ENCODE data around the gene MFGE8.

MFGE8 gene

DNA sequence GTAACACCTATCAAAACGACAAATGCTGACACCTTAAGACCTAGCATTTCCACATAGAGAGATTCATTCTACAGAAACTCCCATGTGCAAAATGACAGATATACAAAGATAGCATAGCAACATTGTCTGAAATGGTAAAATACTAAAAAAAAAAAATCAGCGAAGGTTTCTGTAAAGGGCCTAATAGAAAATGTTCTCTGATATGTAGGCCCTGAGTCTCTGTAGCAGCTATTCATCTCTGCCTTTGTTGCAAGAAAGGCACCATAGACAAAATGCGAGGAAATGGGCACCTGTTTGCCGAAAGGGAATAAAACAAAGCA lies 631 bp upstream of the MFGE8 start:
- no peak for DNase-seq (ENCODE audit: extremely low read depth, low read depth)
- peak overlapping the region; percentile 57 for H3K4me3 ChIP-seq (replicated peaks; ENCODE audit: low read depth, low read length)

DNA sequence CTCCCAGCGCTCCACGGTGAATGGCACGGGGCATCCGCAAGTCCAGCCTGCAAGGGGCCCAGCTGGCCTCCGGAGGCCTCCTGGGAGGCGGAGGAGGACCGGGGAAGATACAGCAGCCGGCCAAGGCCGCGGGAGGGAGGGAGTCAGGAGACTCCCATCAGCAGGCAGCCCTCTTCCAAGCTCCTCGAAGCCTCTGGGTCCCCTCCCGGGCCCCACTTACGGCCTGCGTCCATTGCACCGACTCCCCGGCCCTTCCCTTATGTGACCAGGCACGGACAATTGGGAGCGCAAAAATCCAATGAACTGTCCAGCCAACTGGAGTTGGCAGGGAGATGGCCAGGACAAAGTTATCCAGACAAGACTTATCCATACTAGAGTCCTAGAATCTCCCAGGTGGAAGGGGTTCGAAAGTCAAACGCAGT lies 668 bp downstream of the MFGE8 start:
- TF ChIP-seq, protein P1, sequence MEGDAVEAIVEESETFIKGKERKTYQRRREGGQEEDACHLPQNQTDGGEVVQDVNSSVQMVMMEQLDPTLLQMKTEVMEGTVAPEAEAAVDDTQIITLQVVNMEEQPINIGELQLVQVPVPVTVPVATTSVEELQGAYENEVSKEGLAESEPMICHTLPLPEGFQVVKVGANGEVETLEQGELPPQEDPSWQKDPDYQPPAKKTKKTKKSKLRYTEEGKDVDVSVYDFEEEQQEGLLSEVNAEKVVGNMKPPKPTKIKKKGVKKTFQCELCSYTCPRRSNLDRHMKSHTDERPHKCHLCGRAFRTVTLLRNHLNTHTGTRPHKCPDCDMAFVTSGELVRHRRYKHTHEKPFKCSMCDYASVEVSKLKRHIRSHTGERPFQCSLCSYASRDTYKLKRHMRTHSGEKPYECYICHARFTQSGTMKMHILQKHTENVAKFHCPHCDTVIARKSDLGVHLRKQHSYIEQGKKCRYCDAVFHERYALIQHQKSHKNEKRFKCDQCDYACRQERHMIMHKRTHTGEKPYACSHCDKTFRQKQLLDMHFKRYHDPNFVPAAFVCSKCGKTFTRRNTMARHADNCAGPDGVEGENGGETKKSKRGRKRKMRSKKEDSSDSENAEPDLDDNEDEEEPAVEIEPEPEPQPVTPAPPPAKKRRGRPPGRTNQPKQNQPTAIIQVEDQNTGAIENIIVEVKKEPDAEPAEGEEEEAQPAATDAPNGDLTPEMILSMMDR (IDR thresholded peaks at IDR 0.05; ENCODE audit: low read depth, low read length, missing control alignments) = no peak
- no peak for DNase-seq (ENCODE audit: extremely low read depth, low read depth)
- H3K4me3 ChIP-seq (replicated peaks; ENCODE audit: low read depth, low read length) = peak overlapping the region; percentile 57

More for the DNA sequence above, 631 bp upstream of the MFGE8 start:
- TF ChIP-seq, protein P1 (IDR thresholded peaks at IDR 0.05; ENCODE audit: low read depth, low read length, missing control alignments) = no peak

DNA sequence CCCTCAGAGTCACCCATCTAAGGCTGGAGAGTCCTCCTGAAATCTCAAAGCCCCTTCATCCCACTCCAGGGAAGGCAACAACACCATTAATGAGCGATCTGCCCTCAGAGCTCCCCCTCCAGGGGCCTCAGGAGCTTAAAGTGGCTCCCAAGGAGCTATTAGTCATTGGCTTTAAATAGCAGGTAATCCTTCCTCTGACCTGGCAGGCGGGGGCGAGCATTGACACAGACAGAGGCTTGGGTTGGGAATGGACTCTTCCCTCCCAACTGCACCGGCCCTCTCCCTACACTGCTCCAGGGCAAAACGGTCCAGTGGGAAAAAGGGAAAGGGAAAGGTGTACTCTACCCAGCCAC lies 1.4 kb downstream of the MFGE8 start:
- TF ChIP-seq, protein P1 (IDR thresholded peaks at IDR 0.05; ENCODE audit: low read depth, low read length, missing control alignments) = no peak
- DNase-seq (ENCODE audit: extremely low read depth, low read depth) = no peak
- H3K4me3 ChIP-seq (replicated peaks; ENCODE audit: low read depth, low read length) = peak overlapping the region; percentile 57; the same call in 1 of the 2 replicates

DNA sequence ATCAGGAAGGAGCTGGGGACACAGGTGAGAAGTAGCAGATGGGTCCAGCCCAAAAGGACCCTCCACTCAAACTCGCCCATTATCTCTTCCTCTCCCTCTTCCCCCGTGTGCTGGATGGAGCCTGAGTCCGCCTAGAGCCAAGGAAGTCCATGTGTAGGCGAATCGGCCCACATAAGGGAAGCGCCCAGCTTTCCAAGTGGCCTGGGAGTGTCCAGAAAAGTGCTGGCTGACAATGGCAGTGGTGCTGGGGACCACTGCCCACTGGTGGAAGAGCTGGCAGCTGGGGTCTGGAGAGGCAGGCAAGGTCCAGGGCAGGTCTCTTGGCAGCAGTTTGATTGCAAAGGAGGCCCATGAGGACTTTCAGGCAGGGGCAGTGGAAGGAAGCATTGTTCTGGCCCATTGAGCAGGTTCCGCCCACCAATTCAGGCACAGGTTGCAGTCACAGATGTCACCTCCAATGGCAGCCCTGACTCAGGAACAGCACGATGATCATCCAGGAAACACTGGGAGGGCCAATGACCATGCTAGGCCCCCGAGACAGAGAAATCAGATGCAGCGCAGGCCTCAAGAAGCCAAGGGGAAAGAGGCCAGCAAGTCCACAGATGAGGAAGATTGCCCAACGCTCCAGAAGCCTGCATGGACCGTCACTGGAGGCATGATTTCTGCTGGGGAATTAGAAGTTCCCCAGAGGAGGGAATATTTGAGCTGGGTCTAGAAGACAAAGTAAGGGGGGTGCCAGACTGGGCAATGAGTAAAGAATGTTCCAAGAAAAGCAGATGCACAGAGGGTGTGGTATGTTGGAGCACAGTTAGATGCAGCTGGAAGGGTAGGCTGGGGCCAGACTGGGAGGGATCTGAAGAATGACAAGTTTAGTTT lies 3.0 kb downstream of the MFGE8 start:
- H3K4me3 ChIP-seq (replicated peaks; ENCODE audit: low read depth, low read length) = no peak overlapping the region
- no peak for DNase-seq (ENCODE audit: extremely low read depth, low read depth)

DNA sequence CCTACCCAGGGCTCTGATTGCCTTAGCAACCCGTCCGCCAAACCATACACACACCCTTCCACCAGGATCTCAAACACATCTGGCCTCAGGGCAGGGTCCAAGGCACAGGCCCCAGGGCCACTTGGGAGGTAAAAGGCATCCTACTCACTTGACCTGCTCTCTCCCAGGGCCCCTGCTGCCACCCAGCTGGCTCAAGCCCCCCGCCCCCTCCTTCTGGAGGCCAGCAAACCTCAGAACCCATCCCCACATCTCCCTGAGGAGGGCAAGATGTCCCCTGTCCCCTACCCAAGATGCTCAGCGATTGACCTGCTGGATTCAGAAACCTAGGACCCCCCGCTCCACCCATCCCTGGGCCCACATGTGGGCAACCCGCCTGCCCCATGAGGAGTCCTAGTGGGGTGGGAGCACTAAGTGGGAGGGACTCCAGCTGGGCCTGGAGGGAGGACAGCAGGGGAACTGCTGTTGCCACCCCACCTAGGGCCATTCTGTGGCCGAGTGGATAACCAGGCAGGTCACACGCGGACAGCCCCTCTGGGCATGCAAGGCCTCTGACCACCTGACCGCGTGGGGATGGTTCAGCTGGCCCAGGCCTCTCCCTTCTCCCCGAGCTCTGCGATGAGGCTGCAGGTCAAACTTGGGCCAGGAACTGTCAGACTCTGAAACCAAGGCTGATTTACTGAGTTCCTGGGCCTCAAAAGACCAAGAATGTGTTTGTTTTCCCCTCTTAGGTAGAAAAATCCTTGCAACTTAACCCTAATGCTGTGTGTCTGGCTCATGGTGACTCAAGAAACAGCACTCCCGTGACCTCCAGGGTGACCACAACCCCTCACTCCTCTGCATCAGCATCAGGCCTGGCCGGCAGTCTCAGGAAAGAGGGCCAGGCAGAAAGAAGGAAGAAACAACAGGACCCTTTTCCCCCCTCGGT lies 4.2 kb downstream of the MFGE8 start:
- no peak for DNase-seq (ENCODE audit: extremely low read depth, low read depth)
- no peak overlapping the region for H3K4me3 ChIP-seq (replicated peaks; ENCODE audit: low read depth, low read length)
- TF ChIP-seq, protein P1 (IDR thresholded peaks at IDR 0.05; ENCODE audit: low read depth, low read length, missing control alignments) = no peak

More for the DNA sequence above, 3.0 kb downstream of the MFGE8 start:
- TF ChIP-seq, protein P1 (IDR thresholded peaks at IDR 0.05; ENCODE audit: low read depth, low read length, missing control alignments) = no peak

DNA sequence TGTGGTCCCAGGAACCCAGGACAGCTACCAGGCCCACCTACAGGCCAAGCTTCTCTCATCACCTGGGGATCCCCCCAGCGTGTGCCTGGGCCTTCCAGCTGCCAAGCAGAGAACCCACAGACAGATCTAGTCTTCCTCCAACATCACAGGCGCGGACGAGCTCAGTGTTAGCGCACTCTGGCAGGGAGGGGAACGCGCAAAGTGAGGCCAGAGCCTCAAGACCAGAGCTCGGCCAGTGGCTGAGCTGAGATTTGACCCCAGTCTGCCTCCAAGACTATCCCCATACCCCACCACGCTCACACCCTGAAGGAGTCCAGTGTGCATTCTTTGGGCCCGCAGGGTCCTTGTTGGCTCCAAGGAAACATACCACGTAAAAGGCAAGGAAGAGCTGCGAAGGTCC lies 5.1 kb downstream of the MFGE8 start:
- H3K4me3 ChIP-seq (replicated peaks; ENCODE audit: low read depth, low read length) = no peak overlapping the region
- TF ChIP-seq, protein P1 (IDR thresholded peaks at IDR 0.05; ENCODE audit: low read depth, low read length, missing control alignments) = no peak
- DNase-seq (ENCODE audit: extremely low read depth, low read depth) = no peak

Data from HFF-Myc (cell line).